Measurements from ENCODE around the gene TLE4.

The TLE4 gene

DNA sequence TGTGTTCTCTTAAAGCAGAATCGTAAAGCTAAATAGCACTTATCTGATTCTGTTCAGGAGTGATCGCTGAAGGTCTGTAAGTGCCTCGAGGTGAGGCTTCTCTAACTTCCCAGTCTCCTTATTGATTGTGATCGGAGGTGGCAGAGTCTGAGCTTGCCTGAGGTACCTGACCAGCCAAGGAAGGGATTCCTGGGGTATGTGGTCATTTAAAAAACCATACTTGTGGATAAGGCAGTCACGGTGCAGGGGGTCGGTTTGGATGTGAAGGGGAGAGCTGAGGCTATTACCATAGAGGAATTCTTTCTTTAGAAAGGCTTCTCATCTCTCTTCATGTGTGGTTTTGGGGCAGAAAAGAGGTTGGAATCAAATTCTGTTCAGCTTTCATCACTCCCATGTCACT lies 193.7 kb downstream of the TLE4 start:
- no peak for DNase-seq (ENCODE audit: extremely low read depth in 1 of 2, low read depth in 1 of 2)

DNA sequence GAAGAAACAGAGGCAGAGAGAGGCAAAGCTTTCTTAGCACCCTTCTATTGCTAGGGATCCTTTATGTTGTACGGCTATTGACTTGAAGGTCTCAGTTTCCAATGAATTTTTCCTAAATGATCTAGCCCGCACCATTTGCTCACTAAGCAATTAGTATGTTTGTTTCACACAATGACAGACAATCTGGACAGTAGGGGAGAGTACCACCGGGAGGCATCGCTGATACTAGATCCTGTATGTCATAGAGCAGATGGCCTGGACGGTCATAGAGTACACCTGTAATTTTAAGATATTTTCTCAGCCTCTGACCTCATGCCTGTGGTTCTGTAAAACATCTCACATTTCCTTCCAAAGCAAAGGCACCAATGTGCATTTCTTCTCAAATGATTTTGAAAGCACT lies 194.3 kb downstream of the TLE4 start:
- DNase-seq (ENCODE audit: extremely low read depth in 1 of 2, low read depth in 1 of 2): no peak

DNA sequence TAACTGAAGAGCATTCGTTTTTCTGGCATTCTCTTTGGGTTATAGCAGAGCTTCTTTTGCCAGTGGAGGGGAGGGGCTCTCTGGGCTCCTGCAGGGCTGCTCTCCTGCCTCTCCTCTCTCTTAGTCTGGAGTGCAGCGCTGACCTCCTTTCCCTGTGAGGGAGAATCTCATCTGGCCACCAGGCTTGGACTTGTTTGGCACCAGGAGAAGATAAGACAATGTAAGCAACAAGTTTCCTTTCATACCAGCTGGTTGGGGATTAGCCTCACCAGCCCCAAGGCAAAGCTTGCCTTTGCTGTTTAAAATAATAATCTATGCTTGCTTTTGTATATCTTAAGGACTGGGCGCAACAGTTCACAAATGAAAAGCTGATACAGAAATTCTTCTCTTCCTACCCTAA lies 196.4 kb downstream of the TLE4 start:
- no peak for DNase-seq (ENCODE audit: extremely low read depth in 1 of 2, low read depth in 1 of 2)

DNA sequence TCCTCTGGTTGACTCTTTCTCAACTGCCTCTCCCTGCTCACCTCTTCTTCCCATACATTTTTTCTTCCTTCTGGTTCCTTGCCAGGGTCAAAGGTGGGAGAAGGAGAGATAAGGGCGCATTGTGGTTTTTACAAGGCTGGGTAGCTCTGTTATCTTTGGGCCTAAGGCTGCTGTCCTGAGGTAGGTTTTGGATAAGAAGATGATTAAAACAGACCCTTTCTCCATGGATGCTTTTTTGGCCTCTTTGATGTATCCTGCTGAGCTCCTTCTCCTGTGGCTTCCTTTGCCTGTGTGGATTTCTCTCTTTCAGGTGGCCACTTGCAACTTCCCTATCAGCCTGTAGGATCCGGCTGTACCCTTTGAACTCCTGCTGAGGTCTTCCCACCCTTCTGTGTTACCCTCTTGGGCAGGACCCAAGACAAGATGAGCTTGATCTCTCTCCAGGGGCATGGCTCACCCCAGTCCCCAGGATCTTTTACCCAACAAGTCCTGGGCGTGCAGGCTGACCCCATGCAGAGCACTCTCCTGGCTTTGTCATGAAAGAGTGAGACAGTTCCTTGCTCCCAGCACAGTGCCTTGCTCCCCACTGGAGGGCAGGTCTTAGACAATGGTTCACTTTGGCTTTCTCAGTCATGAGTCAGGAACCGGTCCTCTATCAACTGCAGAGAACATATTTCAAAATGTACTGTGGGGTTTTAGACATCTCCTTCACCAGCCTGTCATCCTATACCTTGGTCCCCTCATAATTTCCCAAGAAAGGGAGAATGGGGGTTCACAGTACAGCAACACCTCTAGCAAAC lies 197.9 kb downstream of the TLE4 start:
- DNase-seq (ENCODE audit: extremely low read depth in 1 of 2, low read depth in 1 of 2): no peak

DNA sequence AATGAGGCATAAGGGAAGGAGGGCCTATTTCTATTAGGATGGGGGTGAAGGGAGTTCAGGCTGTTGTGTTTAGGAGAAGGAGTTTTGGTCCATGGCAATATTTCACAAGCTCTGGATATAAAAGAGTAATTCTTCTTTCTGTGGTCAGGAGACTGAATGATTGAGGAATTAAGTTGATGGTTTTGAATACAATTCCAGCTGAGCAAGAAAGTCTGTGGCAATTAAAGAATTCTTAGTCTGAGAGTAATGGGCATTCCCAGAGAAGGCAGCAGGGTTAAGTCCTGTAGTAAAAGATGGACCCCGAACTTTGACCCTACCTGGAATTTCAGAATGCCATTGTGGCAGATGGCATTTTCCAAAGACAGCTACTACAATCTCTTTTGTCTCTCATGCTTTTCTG lies 202.6 kb downstream of the TLE4 start:
- no peak for DNase-seq (ENCODE audit: extremely low read depth in 1 of 2, low read depth in 1 of 2)
